Stimulated activated CD8-positive, alpha-beta memory T cell treated with anti-CD3 and anti-CD28 coated beads, Interleukin-7, amount 100 ng/mL, for 4 hours (primary cell): Measurements from ENCODE around the gene AJM1.

ENCODE experiments used
- DNase-seq, 2 donors: peaks; one replicate each; pipeline ENCODE4 v3.0.0-alpha.2; 2020; ENCODE audit warnings: low read depth in 2 of 2

AJM1 gene

GRCh38 chr9:136844761-136845464 lies 2.6 kb downstream of the AJM1 start:
- no peak for DNase-seq

GRCh38 chr9:136845465-136846260 lies 3.4 kb downstream of the AJM1 start:
- no peak for DNase-seq

GRCh38 chr9:136846376-136847087 lies 4.3 kb downstream of the AJM1 start:
- DNase-seq, result peak in 1 of 2 donors; percentile 30

- DNase-seq, result no peak
Observed at GRCh38 chr9:136847088-136847825, 5.0 kb downstream of the AJM1 start.

- DNase-seq, result peak; percentile 22 to 61
Observed at GRCh38 chr9:136847826-136848392, 5.6 kb downstream of the AJM1 start.

GRCh38 chr9:136848393-136849037 lies 6.2 kb downstream of the AJM1 start:
- no peak for DNase-seq

- DNase-seq, result peak; percentile 94 to 96
Observed at GRCh38 chr9:136849038-136849959, 7.0 kb downstream of the AJM1 start, which contains the start of gene PHPT1. Gene PHPT1, plus strand, starts transcription at chr9:136849409. Its CDS starts 22 bp downstream, at chr9:136849431.

GRCh38 chr9:136849960-136850865 lies 7.9 kb downstream of the AJM1 start:
- no peak for DNase-seq

GRCh38 chr9:136850866-136851775 lies 8.8 kb downstream of the AJM1 start:
- DNase-seq, result no peak

- DNase-seq, result no peak
Observed at GRCh38 chr9:136851941-136852663, 9.8 kb downstream of the AJM1 start, which contains the start of gene MAMDC4. Gene MAMDC4, plus strand, starts transcription at chr9:136852346. Its CDS starts 71 bp downstream, at chr9:136852417.

GRCh38 chr9:136852664-136853595 lies 10.7 kb downstream of the AJM1 start:
- DNase-seq, result no peak

GRCh38 chr9:136853596-136854112 lies 11.4 kb downstream of the AJM1 start:
- no peak for DNase-seq

- no peak for DNase-seq
Observed at GRCh38 chr9:136854113-136854841, 12.0 kb downstream of the AJM1 start.

- DNase-seq, result no peak
Observed at GRCh38 chr9:136854842-136855460, 12.7 kb downstream of the AJM1 start.
